Measurements from ENCODE around the gene ARTN. TPM values are rescaled to one million over a fixed set of nuclear protein-coding genes. Genes with fewer than 3 reads are reported as not detected.

The ARTN gene
- total RNA-seq (under 1 TPM; 0.22 to 0.49 TPM), polyA plus RNA-seq (not detected)

- peak within 1 kb of the TSS in 1 of 7 donors; percentile 2 for H3K4me3 Mint-ChIP-seq
- H3K4me1 Mint-ChIP-seq = peaks cover 6 to 21% (median 11%) of the 10 kb centered on the region in 3 donors
- CTCF ChIA-PET = interaction anchor here (1.2 to 4.4 kb wide), 11 partner anchors 10 to 406 kb away, joined by 4 to 46 read pairs (median 6); partner anchors contain the start of genes IPO13 and PTPRF
Observed at GRCh38 chr1:43933386-43934100, at the start of gene ARTN. Gene ARTN, plus strand, starts transcription at chr1:43933801. Its CDS starts 1,856 bp downstream, at chr1:43935657.

GRCh38 chr1:43885279-43885801, 48.3 kb upstream of the ARTN start:
- CTCF ChIA-PET = no interaction called here

More at GRCh38 chr1:43933386-43934100, at the start of gene ARTN:
- Mint-ChIP-seq H3K27me3 (peaks cover 23 to 29% of the 10 kb centered on the region in 2 donors), H3K9me3 (no peaks in the 10 kb centered on the region), H3K27ac (peak within 1 kb of the TSS in 1 of 8 donors; percentile 33), H3K36me3 (peaks cover 0 to 2% (median 0%) of the 10 kb centered on the region in 3 donors)
- Histone ChIP-seq H3K4me3 (ENCODE audit: low read length) (no peak within 1 kb of the TSS), H3K9me3 (ENCODE audit: low read length) (no peaks in the 10 kb centered on the region), H3K4me1 (ENCODE audit: insufficient read depth, low read length) (no peaks in the 10 kb centered on the region), H3K27ac (ENCODE audit: low read depth, low read length) (no peak within 1 kb of the TSS), H3K27me3 (ENCODE audit: insufficient read depth, low read length, poor library complexity, severe bottlenecking) (peaks cover 21% of the 10 kb centered on the region), H3K36me3 (ENCODE audit: insufficient read depth, low read length) (no peaks in the 10 kb centered on the region)
- no peak for DNase-seq
- POLR2A ChIA-PET = no interaction called here

GRCh38 chr1:43887748-43888147, 45.9 kb upstream of the ARTN start:
- Histone ChIP-seq H3K4me1 (ENCODE audit: insufficient read depth, low read length) (no peaks in the 10 kb centered on the region), H3K27ac (ENCODE audit: low read depth, low read length) (no peak overlapping the region), H3K36me3 (ENCODE audit: insufficient read depth, low read length) (peaks cover 5% of the 10 kb centered on the region), H3K27me3 (ENCODE audit: insufficient read depth, low read length, poor library complexity, severe bottlenecking) (no peaks in the 10 kb centered on the region), H3K4me3 (ENCODE audit: low read length) (no peak overlapping the region), H3K9me3 (ENCODE audit: low read length) (no peaks in the 10 kb centered on the region)
- POLR2A ChIA-PET = no interaction called here
- Mint-ChIP-seq H3K27ac (no peak overlapping the region), H3K36me3 (no peaks in the 10 kb centered on the region), H3K4me1 (no peaks in the 10 kb centered on the region), H3K4me3 (no peak overlapping the region), H3K9me3 (no peaks in the 10 kb centered on the region), H3K27me3 (no peaks in the 10 kb centered on the region)
- CTCF ChIA-PET = no interaction called here
- no peak for DNase-seq

More at GRCh38 chr1:43885279-43885801, 48.3 kb upstream of the ARTN start:
- POLR2A ChIA-PET = no interaction called here
- Histone ChIP-seq H3K36me3 (ENCODE audit: insufficient read depth, low read length) (peaks cover 5% of the 10 kb centered on the region), H3K27me3 (ENCODE audit: insufficient read depth, low read length, poor library complexity, severe bottlenecking) (no peaks in the 10 kb centered on the region), H3K4me3 (ENCODE audit: low read length) (no peak overlapping the region), H3K27ac (ENCODE audit: low read depth, low read length) (no peak overlapping the region), H3K9me3 (ENCODE audit: low read length) (no peaks in the 10 kb centered on the region), H3K4me1 (ENCODE audit: insufficient read depth, low read length) (no peaks in the 10 kb centered on the region)
- Mint-ChIP-seq H3K27ac (no peak overlapping the region), H3K4me1 (no peaks in the 10 kb centered on the region), H3K4me3 (no peak overlapping the region), H3K27me3 (no peaks in the 10 kb centered on the region), H3K9me3 (no peaks in the 10 kb centered on the region), H3K36me3 (peaks cover 0 to 4% (median 0%) of the 10 kb centered on the region in 3 donors)
- DNase-seq = no peak

- no peaks in the 10 kb centered on the region for H3K27me3 Mint-ChIP-seq
- Histone ChIP-seq H3K9me3 (ENCODE audit: low read length) (no peaks in the 10 kb centered on the region), H3K27me3 (ENCODE audit: insufficient read depth, low read length, poor library complexity, severe bottlenecking) (no peaks in the 10 kb centered on the region), H3K27ac (ENCODE audit: low read depth, low read length) (no peak overlapping the region), H3K4me3 (ENCODE audit: low read length) (no peak overlapping the region), H3K4me1 (ENCODE audit: insufficient read depth, low read length) (no peaks in the 10 kb centered on the region), H3K36me3 (ENCODE audit: insufficient read depth, low read length) (no peaks in the 10 kb centered on the region)
- CTCF ChIA-PET = no interaction called here
- no peaks in the 10 kb centered on the region for H3K9me3 Mint-ChIP-seq
- H3K4me1 Mint-ChIP-seq = no peaks in the 10 kb centered on the region
- H3K36me3 Mint-ChIP-seq = peaks cover 0 to 25% (median 2%) of the 10 kb centered on the region in 3 donors
- DNase-seq = no peak
- POLR2A ChIA-PET = no interaction called here
- peak overlapping the region in 1 of 8 donors; percentile 52 for H3K27ac Mint-ChIP-seq
- H3K4me3 Mint-ChIP-seq = no peak overlapping the region
Observed at GRCh38 chr1:43890815-43891214, 42.8 kb upstream of the ARTN start.

- H3K4me1 ChIP-seq (ENCODE audit: insufficient read depth, low read length) = no peaks in the 10 kb centered on the region
- Mint-ChIP-seq H3K27me3 (no peaks in the 10 kb centered on the region), H3K9me3 (no peaks in the 10 kb centered on the region), H3K27ac (no peak overlapping the region), H3K4me1 (no peaks in the 10 kb centered on the region), H3K4me3 (no peak overlapping the region), H3K36me3 (peaks cover 0 to 41% (median 6%) of the 10 kb centered on the region in 3 donors)
- H3K4me3 ChIP-seq (ENCODE audit: low read length) = no peak overlapping the region
- H3K27me3 ChIP-seq (ENCODE audit: insufficient read depth, low read length, poor library complexity, severe bottlenecking) = no peaks in the 10 kb centered on the region
- POLR2A ChIA-PET = no interaction called here
- no peak overlapping the region for H3K27ac ChIP-seq (ENCODE audit: low read depth, low read length)
- no peaks in the 10 kb centered on the region for H3K9me3 ChIP-seq (ENCODE audit: low read length)
- DNase-seq = no peak
- CTCF ChIA-PET = no interaction called here
- H3K36me3 ChIP-seq (ENCODE audit: insufficient read depth, low read length) = peaks cover 6% of the 10 kb centered on the region
Observed at GRCh38 chr1:43893006-43893405, 40.6 kb upstream of the ARTN start.

- Mint-ChIP-seq H3K27ac (no peak overlapping the region), H3K36me3 (peaks cover 0 to 63% (median 12%) of the 10 kb centered on the region in 3 donors), H3K9me3 (no peaks in the 10 kb centered on the region), H3K4me3 (no peak overlapping the region), H3K4me1 (no peaks in the 10 kb centered on the region), H3K27me3 (no peaks in the 10 kb centered on the region)
- Histone ChIP-seq H3K27me3 (ENCODE audit: insufficient read depth, low read length, poor library complexity, severe bottlenecking) (no peaks in the 10 kb centered on the region), H3K36me3 (ENCODE audit: insufficient read depth, low read length) (peaks cover 11% of the 10 kb centered on the region), H3K4me1 (ENCODE audit: insufficient read depth, low read length) (no peaks in the 10 kb centered on the region), H3K9me3 (ENCODE audit: low read length) (no peaks in the 10 kb centered on the region), H3K4me3 (ENCODE audit: low read length) (no peak overlapping the region), H3K27ac (ENCODE audit: low read depth, low read length) (no peak overlapping the region)
- DNase-seq = no peak
- ChIA-PET POLR2A (no interaction called here), CTCF (no interaction called here)
Observed at GRCh38 chr1:43898981-43899380, 34.6 kb upstream of the ARTN start.

- H3K27ac Mint-ChIP-seq = no peak overlapping the region
- POLR2A ChIA-PET = no interaction called here
- H3K4me3 ChIP-seq (ENCODE audit: low read length) = no peak overlapping the region
- no peaks in the 10 kb centered on the region for H3K27me3 ChIP-seq (ENCODE audit: insufficient read depth, low read length, poor library complexity, severe bottlenecking)
- no peaks in the 10 kb centered on the region for H3K4me1 Mint-ChIP-seq
- no peaks in the 10 kb centered on the region for H3K9me3 ChIP-seq (ENCODE audit: low read length)
- no peaks in the 10 kb centered on the region for H3K9me3 Mint-ChIP-seq
- H3K36me3 Mint-ChIP-seq = peaks cover 0 to 48% (median 11%) of the 10 kb centered on the region in 3 donors
- DNase-seq = no peak
- no peaks in the 10 kb centered on the region for H3K4me1 ChIP-seq (ENCODE audit: insufficient read depth, low read length)
- CTCF ChIA-PET = no interaction called here
- no peak overlapping the region for H3K4me3 Mint-ChIP-seq
- peak overlapping the region; percentile 18 for H3K27ac ChIP-seq (ENCODE audit: low read depth, low read length)
- H3K36me3 ChIP-seq (ENCODE audit: insufficient read depth, low read length) = peaks cover 11% of the 10 kb centered on the region
- H3K27me3 Mint-ChIP-seq = no peaks in the 10 kb centered on the region
Observed at GRCh38 chr1:43900386-43900785, 33.2 kb upstream of the ARTN start.

- H3K9me3 Mint-ChIP-seq = no peaks in the 10 kb centered on the region
- Histone ChIP-seq H3K36me3 (ENCODE audit: insufficient read depth, low read length) (peaks cover 11% of the 10 kb centered on the region), H3K4me1 (ENCODE audit: insufficient read depth, low read length) (no peaks in the 10 kb centered on the region), H3K9me3 (ENCODE audit: low read length) (no peaks in the 10 kb centered on the region), H3K27me3 (ENCODE audit: insufficient read depth, low read length, poor library complexity, severe bottlenecking) (no peaks in the 10 kb centered on the region), H3K4me3 (ENCODE audit: low read length) (no peak overlapping the region), H3K27ac (ENCODE audit: low read depth, low read length) (peak overlapping the region; percentile 18)
- no peak for DNase-seq
- no peaks in the 10 kb centered on the region for H3K27me3 Mint-ChIP-seq
- H3K4me1 Mint-ChIP-seq = peaks cover 0 to 1% (median 0%) of the 10 kb centered on the region in 3 donors
- peak overlapping the region in 1 of 7 donors; percentile 23 for H3K4me3 Mint-ChIP-seq
- H3K36me3 Mint-ChIP-seq = peaks cover 0 to 40% (median 8%) of the 10 kb centered on the region in 3 donors
- H3K27ac Mint-ChIP-seq = peak overlapping the region in 3 of 8 donors; percentile 1 to 93 (median 64)
- ChIA-PET CTCF (no interaction called here), POLR2A (no interaction called here)
Observed at GRCh38 chr1:43901196-43901961, 32.2 kb upstream of the ARTN start.
